ENCODE data around the gene SMCO1.
"Not testable (repeated sequence)": the region's sequence is repeated elsewhere in the genome, so short reads cannot be mapped to it uniquely, and the experiment has no call there.

SMCO1 gene

DNA sequence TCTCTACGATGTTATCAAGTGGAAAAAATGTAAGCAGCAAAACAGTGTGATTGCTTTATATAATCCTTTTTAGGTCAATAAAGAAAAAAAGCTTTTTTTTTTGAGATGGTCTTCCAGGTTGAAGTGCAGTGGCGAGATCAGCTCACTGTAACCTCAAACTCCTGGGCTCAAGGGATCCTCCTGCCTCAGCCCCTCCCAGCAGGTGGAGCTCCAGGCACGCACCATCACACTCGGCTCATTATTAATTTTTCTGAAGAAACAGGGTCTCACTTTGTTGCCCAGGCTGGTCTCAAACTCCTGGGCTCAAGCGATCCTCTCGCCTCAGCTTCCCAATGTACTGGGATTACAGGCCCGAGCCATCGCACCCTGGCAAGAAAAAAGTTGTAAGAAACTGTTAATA is 28.9 kb downstream of the SMCO1 start:
- DNase-seq, result no peak

DNA sequence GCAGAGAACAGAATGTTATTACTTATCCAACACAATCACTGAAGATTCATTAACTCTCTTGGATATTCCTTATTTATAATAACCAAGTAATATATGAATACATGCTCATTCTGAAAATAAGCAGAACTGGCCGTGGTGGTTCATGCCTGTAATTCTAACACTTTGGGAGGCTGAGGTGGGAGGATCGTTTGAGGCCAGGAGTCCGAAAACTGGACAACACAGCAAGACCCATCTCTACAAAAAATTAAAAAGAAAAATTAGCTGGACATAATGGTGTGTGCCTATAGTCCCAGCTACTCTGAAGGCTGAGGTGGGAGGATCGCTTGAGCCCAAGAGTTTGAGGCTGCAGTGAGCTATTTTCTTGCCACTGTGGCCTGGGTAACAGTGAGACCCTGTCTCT is 37.5 kb downstream of the SMCO1 start:
- no peak for DNase-seq

DNA sequence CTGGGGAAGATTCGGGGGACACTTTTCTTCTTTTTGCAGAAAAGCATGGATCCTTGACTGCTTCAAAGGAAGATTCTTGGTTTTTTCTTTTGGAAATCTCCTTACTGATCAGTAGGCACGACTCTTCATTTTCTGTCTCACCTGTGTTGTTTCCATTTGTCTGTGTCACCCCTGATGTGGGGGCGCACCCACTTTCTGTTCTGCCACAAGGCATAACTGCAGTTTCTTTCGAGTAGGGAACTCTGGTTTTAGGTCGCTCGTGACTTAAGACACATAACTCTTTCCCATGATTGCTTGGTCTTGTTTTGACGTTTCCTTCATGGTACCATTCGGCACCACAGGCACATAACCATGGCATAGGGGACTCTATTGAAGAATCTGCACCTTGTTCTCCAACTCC is 42.9 kb downstream of the SMCO1 start:
- DNase-seq, result no peak

DNA sequence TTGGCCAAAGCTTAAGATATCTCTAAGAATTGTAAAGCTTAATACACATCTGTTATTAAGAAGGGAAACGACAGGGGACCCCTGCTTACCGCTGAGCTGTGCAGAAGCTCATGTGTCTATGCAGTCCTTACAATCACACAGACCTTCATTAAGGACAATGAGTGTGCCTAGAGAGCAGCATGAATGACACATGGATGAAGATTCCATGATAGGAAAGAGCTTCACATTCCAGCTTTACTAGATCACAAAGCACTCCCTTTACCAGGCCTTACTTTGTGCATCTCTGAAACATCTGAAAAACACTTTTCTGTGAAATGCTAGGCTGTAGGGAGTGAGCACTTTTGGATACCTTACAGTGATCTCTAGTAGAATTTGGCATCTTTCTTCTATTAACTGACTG is 43.6 kb downstream of the SMCO1 start:
- no peak for DNase-seq

DNA sequence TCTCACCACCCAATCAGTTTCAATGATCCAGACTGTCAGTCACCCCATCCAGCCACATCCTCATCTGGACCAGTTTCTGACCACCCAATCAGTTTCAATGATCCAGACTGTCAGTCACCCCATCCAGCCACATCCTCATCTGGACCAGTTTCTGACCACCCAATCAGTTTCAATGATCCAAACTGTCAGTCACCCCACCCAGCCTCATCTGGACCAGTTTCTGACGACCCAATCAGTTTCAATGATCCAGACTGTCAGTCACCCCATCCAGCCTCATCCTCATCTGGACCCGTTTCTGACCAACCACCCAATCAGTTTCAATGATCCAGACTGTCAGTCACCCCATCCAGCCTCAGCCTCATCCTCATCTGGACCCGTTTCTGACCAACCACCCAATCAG is 45.0 kb downstream of the SMCO1 start:
- not testable (repeated sequence) for DNase-seq

DNA sequence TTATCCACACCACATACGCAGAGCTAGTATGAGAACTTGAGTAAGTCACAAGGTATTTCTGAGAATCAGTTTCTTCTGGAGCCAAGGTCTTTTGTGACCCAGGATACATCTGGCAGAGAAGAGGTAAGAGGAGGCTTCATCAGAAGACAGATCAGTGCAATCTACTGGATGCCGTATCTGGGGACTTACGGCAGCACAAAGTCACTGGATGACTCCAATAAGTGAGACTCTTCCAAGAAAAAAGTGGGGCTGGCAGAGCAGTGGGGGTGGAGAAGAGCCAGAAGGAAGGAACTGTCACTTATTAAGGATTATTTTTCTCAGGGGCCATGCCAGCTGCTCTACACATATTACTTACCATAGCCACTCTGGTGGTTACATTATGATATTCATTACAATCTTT is 51.3 kb downstream of the SMCO1 start:
- DNase-seq, result no peak

DNA sequence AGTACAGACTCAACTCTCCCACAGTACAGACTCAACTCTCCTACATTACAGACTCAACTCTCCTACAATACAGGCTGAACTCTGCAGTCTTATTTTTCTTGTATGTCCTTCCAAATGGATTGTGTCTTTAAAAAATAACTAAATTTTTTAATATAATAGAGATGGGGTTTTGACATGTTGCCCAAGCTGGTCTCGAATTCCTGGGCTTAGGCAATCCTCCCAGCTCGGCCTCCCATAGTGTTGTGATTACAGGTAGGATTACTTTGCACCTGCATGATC is 51.7 kb downstream of the SMCO1 start:
- DNase-seq, result no peak

DNA sequence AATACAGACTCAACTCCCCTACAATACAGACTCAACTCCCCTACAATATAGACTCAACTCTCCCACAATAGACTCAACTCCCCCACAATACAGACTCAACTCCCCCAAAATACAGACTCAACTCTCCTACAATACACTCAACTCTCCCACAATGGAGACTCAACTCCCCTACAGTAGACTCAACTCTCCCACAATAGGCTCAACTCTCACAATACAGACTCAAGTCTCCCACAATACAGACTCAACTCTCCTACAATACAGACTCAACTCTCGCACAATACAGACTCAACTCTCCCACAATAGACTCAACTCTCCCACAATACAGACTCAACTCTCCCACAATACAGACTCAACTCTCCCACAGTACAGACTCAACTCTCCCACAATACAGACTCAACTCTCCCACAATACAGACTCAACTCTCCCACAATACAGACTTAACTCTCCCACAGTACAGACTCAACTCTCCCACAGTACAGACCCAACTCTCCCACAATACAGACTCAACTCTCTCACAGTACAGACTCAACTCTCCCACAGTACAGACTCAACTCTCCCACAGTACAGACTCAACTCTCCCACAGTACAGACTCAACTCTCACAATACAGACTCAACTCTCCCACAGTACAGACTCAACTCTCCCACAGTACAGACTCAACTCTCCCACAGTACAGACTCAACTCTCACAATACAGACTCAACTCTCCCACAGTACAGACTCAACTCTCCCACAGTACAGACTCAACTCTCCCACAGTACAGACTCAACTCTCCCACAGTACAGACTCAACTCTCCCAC is 52.3 kb downstream of the SMCO1 start:
- not testable (repeated sequence) for DNase-seq

DNA sequence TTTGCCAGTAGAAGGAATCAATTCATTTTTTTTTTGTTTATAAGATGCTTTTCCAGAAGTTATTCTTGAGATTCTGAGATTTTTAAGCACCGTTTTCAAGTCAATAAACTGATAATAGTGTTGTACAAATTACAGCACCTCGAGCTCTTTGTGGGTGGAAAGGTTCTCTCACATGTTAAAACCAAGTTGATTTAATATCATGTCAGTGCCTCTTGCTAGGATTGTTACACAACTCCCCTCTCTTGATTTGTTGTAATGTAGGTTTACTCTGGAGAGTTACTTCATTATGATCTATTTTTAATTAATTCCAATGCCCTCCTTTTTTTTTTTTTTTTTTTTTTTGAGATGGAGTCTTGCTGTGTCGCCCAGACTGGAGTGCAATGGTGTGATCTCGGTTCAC is 57.1 kb downstream of the SMCO1 start:
- DNase-seq, result no peak

DNA sequence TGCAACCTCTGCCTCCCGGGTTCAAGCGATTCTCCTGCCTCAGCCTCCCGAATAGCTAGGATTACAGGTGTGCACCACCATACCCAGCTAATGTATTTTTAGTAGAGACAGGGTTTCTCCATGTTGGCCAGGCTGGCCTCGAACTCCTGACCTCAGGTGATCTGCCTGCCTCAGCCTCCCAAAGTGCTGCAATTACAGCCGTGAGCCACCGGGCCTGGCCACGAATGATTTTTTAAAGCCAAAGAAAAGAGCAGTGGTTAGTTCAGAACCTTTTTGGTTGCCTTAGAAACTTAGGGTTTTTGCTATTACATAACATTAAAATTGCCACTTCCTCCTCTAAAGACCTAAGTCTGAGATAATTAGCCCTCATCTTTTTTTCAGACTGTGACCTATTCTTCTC is 57.7 kb downstream of the SMCO1 start:
- DNase-seq, result not testable (repeated sequence)
